VCaP (cell line): ENCODE data around the gene RNPEPL1.
A peak's percentile ranks its signal among the peaks of the same experiment; 100 is the strongest.

Experiments used
- H3K27ac ChIP-seq: fragments of 450-650 bp; 2 replicates; pipeline ENCODE4 v1.5.1; 2017
- TF ChIP-seq, protein P1 (sequence below): fragments of 450-650 bp; conservative IDR thresholded peaks from 2 replicates; pipeline ENCODE4 v1.5.1; 2017; ENCODE audit warnings: mild to moderate bottlenecking, moderate library complexity

Gene RNPEPL1

GRCh38 chr2:240569523-240569997, 1.3 kb downstream of the RNPEPL1 start:
- H3K27ac ChIP-seq: peak overlapping the region; percentile 91
- TF ChIP-seq, protein P1, sequence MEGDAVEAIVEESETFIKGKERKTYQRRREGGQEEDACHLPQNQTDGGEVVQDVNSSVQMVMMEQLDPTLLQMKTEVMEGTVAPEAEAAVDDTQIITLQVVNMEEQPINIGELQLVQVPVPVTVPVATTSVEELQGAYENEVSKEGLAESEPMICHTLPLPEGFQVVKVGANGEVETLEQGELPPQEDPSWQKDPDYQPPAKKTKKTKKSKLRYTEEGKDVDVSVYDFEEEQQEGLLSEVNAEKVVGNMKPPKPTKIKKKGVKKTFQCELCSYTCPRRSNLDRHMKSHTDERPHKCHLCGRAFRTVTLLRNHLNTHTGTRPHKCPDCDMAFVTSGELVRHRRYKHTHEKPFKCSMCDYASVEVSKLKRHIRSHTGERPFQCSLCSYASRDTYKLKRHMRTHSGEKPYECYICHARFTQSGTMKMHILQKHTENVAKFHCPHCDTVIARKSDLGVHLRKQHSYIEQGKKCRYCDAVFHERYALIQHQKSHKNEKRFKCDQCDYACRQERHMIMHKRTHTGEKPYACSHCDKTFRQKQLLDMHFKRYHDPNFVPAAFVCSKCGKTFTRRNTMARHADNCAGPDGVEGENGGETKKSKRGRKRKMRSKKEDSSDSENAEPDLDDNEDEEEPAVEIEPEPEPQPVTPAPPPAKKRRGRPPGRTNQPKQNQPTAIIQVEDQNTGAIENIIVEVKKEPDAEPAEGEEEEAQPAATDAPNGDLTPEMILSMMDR: no peak

DNA sequence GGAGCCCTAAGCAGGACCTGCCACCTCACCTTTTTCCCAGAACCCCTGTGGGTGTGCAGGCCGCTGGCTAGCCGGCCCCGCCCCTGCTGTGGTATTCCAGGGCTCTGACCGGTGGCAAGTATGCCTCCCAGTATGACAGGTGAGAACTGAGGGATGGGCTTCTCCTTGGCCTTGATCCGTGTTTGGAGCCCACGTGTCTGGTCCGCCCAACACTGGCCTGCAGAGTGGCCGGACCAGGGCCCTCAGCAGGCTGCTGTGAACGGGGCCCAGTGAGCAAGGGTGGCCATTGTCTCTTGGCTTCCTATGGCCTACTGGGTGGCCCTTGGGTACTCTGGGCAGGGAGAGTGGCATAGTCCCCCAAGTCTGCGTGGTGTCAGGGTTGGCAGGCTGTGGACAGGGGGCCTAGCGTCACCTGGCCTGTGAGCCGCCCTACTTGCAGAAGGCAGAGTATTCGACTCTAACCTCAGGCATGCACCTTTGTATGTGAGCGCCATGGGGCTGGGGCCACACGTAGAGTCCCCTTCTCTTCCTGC, 1.8 kb downstream of the RNPEPL1 start:
- TF ChIP-seq, protein P1: no peak

DNA sequence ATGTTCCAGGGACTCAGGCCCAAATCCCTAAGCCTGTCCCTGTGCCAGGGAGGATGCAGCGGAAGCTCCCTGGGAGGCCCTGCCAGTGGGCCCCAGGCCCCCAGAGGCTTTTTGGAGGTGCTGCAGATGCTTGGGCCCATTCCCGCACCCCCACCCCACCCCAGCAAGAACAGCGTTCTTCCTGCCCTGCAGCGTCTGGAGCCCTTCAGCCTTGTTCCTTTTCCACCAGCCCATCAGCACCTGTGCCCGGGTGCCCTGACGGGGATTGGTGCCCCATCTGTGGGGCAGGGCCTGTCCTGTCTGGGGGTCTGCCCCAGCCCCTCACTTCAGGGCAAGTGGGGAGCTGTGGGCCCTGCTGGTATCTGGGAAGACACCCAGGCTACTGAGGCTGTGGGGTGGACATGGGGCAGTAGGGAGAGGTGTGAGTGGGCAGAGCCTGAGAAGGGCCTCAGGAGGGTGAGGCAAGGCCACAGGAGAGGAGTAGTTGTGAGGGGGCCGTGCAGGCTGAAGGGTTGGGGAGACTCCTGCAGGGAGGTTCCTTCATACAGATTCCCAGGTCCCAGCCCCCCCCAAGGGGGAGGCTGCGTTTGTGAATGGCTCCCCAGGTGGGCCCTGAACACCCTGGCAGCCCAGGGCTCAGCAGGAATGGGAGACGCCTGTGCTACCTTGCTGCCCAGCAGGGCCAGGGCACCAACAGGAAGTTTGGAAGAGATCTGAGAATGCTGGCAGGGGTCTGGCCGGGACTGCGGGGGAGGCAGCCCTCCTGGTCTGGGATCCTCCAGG, 2.4 kb downstream of the RNPEPL1 start:
- H3K27ac ChIP-seq: no peak overlapping the region; the same call in 1 of the 2 replicates
- TF ChIP-seq, protein P1: no peak

More for the DNA sequence above, 1.8 kb downstream of the RNPEPL1 start:
- H3K27ac ChIP-seq: peak overlapping the region; percentile 91

GRCh38 chr2:240571314-240571973, 3.2 kb downstream of the RNPEPL1 start:
- no peak overlapping the region for H3K27ac ChIP-seq
- TF ChIP-seq, protein P1: no peak

DNA sequence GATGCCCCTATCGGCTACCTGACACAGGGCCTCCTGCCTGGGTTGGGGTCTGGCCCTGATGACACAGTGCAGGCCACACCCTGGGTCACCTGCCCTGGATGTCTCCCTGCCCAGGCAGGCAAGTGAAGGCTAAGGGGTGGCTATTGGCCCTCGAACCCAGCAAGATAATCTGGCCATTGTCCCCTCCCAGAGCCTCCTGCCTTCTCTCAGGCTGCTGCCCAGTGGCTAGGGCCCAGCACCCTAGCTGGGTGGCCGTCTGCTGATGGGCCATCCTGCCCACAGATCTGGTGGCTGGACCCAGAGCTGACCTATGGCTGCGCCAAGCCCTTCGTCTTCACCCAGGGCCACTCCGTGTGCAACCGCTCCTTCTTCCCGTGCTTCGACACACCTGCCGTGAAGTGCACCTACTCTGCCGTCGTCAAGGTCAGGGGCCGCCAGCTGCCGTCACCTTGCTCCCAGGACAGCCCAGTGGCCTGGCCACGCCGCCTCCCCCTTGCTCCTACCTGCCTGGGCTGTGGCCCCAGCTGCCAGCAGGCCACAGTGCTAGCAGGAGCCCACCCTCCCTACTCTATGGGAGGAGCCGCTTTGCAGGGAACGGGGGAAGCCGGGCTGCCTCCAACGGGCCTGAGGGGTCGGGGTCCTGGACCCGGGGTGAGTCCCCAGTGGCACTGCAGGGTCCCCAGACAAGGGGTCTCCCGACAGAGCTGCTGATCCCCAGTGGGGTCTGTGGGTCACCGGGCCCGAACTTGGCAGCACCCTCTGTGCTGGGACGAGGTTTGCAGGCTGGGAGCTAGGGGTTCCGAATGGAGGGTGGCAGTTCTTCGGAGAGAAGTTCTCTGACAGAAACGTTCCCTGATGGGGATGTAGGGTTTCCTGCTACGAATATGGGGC, 4.1 kb downstream of the RNPEPL1 start:
- TF ChIP-seq, protein P1: no peak
- H3K27ac ChIP-seq: no peak overlapping the region

- TF ChIP-seq, protein P1: no peak
- H3K27ac ChIP-seq: no peak overlapping the region
These were observed 4.8 kb downstream of the RNPEPL1 start for GRCh38 chr2:240573071-240573515.
